GM21825 (cell line): ENCODE results near the gene DHRS7.

Experiments used
- ATAC-seq: cut with Tn5 transposase; IDR thresholded peaks from one replicate; pipeline ENCODE4 v1.9.1; 2021; ENCODE audit warnings: mild to moderate bottlenecking, moderate library complexity; ENCODE audit not compliant: unreplicated experiment

The DHRS7 gene

GRCh38 chr14:60184905-60185555, 19.8 kb upstream of the DHRS7 start:
- ATAC-seq = no peak

GRCh38 chr14:60184146-60184904, 19.1 kb upstream of the DHRS7 start:
- ATAC-seq = peak; percentile 43

GRCh38 chr14:60183741-60184140, 18.5 kb upstream of the DHRS7 start:
- ATAC-seq = no peak

GRCh38 chr14:60183138-60183537, 17.9 kb upstream of the DHRS7 start:
- ATAC-seq = no peak

- no peak for ATAC-seq
These were observed 14.3 kb upstream of the DHRS7 start for GRCh38 chr14:60179431-60179869.

GRCh38 chr14:60178820-60179219, 13.6 kb upstream of the DHRS7 start:
- ATAC-seq = no peak

- ATAC-seq = no peak
These were observed 13.0 kb upstream of the DHRS7 start for GRCh38 chr14:60178164-60178563.

- no peak for ATAC-seq
These were observed 10.2 kb upstream of the DHRS7 start for GRCh38 chr14:60175255-60175902.

- no peak for ATAC-seq
These were observed 9.4 kb upstream of the DHRS7 start for GRCh38 chr14:60174352-60175254.

- ATAC-seq = no peak
These were observed 6.5 kb upstream of the DHRS7 start for GRCh38 chr14:60171690-60172089.

- no peak for ATAC-seq
These were observed 5.8 kb upstream of the DHRS7 start for GRCh38 chr14:60170948-60171347.

- ATAC-seq = no peak
These were observed 4.5 kb upstream of the DHRS7 start for GRCh38 chr14:60169722-60170121.

- ATAC-seq = no peak
These were observed 944 bp upstream of the DHRS7 start for GRCh38 chr14:60166142-60166541.

- peak; percentile 8 for ATAC-seq
These were observed 314 bp upstream of the DHRS7 start for GRCh38 chr14:60165547-60165876.

- ATAC-seq = peak; percentile 1
These were observed 840 bp downstream of the DHRS7 start for GRCh38 chr14:60164404-60164711.

GRCh38 chr14:60163693-60164092, 1.5 kb downstream of the DHRS7 start:
- no peak for ATAC-seq

GRCh38 chr14:60161196-60162107, 3.7 kb downstream of the DHRS7 start:
- ATAC-seq = no peak

- no peak for ATAC-seq
These were observed 4.8 kb downstream of the DHRS7 start for GRCh38 chr14:60160422-60160821.

- ATAC-seq = no peak
These were observed 10.5 kb downstream of the DHRS7 start for GRCh38 chr14:60154671-60155070.

GRCh38 chr14:60153991-60154390, 11.2 kb downstream of the DHRS7 start:
- ATAC-seq = no peak
